ENCODE measurements around the gene YIF1B. TPM values are rescaled to one million over a fixed set of nuclear protein-coding genes. Genes with fewer than 3 reads are reported as not detected.
A peak's percentile ranks its signal among the peaks of the same experiment; 100 is the strongest.

Gene YIF1B
- total and polyA plus RNA-seq, 2 donors (not counting 1 experiment from before 2014, with no cell fraction given), result 31.6 to 58.3 TPM

DNA sequence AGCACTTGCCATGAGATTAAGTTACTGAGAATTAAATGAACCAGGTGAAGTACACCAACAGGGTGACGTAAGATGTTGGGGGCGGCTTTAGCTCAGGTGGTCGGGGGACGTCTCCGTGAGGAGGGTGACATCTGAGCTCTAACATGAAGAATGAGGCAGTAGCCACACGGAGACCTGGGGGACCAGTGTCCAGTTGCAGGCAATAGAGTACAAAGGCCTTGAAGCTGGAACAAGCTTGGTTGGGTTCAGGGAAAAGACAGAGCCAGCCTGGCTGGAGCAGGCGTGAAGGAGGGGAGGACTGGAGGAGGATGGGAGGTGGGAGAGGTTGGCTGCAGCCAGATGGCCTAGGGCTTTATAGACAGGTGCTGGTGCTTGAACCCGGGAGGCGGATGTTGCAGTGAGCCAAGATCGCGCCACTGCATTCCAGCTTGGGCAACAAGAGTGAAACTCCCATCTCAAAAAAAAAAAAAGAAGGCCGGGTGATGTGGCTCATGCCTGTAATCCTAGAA lies 49.8 kb downstream of the YIF1B start:
- Mint-ChIP-seq H3K4me3 (no peak overlapping the region), H3K4me1 (peaks cover 42% of the 10 kb centered on the region), H3K9me3 (ENCODE audit: insufficient read depth) (no peaks in the 10 kb centered on the region), H3K27ac (peak overlapping the region; percentile 96), H3K27me3 (no peaks in the 10 kb centered on the region)
- ATAC-seq (ENCODE audit: low read depth) (no peak), DNase-seq (no peak)
- WGBS (ENCODE audit: insufficient coverage), result 98% methylated on average over 9 of the region's 12 CpGs
- Histone ChIP-seq H4K20me1 (ENCODE audit: control insufficient read depth, insufficient read depth, low read length, poor library complexity, severe bottlenecking) (peaks cover 12% of the 10 kb centered on the region), H3K27me3 (replicated peaks in 1 of 4; ENCODE audit: control extremely low read depth in 1 of 4, control insufficient read depth in 3 of 4, insufficient read depth in 4 of 4, low read length in 3 of 4) (no peaks in the 10 kb centered on the region), H3K4me2 (replicated peaks; ENCODE audit: low read depth, low read length, poor library complexity, severe bottlenecking) (peak overlapping the region; percentile 87), H3K4me3 (ENCODE audit: control extremely low read depth in 1 of 5, extremely low read depth in 1 of 5, insufficient read depth in 1 of 5, low read depth in 2 of 5, low read length in 4 of 5) (peak overlapping the region in 1 of 5 experiments; percentile 67), H3K9ac (ENCODE audit: low read length) (no peak overlapping the region), H3K36me3 (replicated peaks in 1 of 2; ENCODE audit: control extremely low read depth in 1 of 2, control insufficient read depth in 1 of 2, extremely low read depth in 1 of 2, insufficient read depth in 2 of 2, low read length in 1 of 2) (no peaks in the 10 kb centered on the region), H3K4me1 (ENCODE audit: control insufficient read depth in 2 of 2, insufficient read depth in 2 of 2, low read length in 2 of 2) (peaks cover 20 to 26% of the 10 kb centered on the region in 2 donors), H3K9me3 (ENCODE audit: control extremely low read depth in 1 of 3, control insufficient read depth in 2 of 3, insufficient read depth in 1 of 3, low read length in 2 of 3) (no peaks in the 10 kb centered on the region), H2AFZ (ENCODE audit: insufficient read depth, low read depth, low read length, poor library complexity, severe bottlenecking) (no peak overlapping the region), H3K79me2 (ENCODE audit: control insufficient read depth, insufficient read depth, low read length) (peaks cover 58% of the 10 kb centered on the region), H3K27ac (ENCODE audit: low read length in 2 of 2) (peak overlapping the region; percentile 83 to 98)
- CTCF ChIA-PET, result interaction anchor here (0.6 to 3.2 kb wide), 9 partner anchors 10 to 363 kb away, joined by 3 to 23 read pairs (median 5); partner anchors contain the start of genes CATSPERG, FAM98C and PSMD8
- POLR2A ChIA-PET, result interaction anchor here (0.6 to 2.5 kb wide), 3 partner anchors 11 to 96 kb away, joined by 3 to 13 read pairs (median 4); partner anchors contain the start of gene PPP1R14A
- intact Hi-C loops (cut with micrococcal nuclease), result no loop called here
- TF ChIP-seq EZH2 (IDR thresholded peaks at IDR 0.05; ENCODE audit: borderline replicate concordance, insufficient read depth, low read depth, low read length, poor library complexity, severe bottlenecking), result no peak
- TF ChIP-seq, protein P1, sequence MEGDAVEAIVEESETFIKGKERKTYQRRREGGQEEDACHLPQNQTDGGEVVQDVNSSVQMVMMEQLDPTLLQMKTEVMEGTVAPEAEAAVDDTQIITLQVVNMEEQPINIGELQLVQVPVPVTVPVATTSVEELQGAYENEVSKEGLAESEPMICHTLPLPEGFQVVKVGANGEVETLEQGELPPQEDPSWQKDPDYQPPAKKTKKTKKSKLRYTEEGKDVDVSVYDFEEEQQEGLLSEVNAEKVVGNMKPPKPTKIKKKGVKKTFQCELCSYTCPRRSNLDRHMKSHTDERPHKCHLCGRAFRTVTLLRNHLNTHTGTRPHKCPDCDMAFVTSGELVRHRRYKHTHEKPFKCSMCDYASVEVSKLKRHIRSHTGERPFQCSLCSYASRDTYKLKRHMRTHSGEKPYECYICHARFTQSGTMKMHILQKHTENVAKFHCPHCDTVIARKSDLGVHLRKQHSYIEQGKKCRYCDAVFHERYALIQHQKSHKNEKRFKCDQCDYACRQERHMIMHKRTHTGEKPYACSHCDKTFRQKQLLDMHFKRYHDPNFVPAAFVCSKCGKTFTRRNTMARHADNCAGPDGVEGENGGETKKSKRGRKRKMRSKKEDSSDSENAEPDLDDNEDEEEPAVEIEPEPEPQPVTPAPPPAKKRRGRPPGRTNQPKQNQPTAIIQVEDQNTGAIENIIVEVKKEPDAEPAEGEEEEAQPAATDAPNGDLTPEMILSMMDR (IDR thresholded peaks at IDR 0.05), result no peak

DNA sequence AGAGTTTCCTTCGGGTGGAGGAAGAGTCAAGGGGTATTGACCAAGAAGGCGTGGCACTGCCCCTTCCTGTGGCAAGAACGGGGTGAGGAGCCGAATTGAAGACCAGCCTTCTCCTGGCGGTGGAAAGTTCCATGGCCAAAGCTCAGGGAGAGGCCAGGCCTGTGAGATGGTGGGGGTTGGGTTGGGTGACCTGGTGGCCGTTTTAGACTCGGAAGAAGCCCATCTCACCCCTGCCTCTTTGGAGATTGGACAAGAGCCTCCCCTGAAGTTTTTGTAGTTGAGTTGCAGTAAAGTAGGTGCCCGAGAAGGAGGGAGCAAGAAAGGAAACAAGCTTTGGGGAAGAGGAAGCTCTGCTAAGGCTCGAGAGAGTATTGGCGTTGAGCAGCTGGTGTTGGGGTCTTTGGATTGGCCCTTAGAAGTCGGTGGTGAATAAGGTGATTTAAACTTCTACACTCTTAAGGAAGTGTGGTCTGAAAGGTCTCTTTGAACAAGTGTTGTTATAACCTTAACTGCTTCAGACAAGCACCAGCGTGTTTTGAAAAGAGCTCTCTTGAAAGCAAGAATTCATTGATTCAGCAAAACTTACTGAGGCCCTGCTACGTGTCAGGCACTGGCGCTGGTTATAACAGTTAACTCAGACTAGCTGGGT lies 50.4 kb downstream of the YIF1B start:
- no peaks in the 10 kb centered on the region for H3K36me3 ChIP-seq (replicated peaks in 1 of 2; ENCODE audit: control extremely low read depth in 1 of 2, control insufficient read depth in 1 of 2, extremely low read depth in 1 of 2, insufficient read depth in 2 of 2, low read length in 1 of 2)
- Mint-ChIP-seq H3K4me3 (peak overlapping the region; percentile 98), H3K27me3 (no peaks in the 10 kb centered on the region), H3K27ac (peak overlapping the region; percentile 96), H3K9me3 (ENCODE audit: insufficient read depth) (no peaks in the 10 kb centered on the region), H3K4me1 (peaks cover 41% of the 10 kb centered on the region)
- peak overlapping the region; percentile 87 for H3K4me2 ChIP-seq (replicated peaks; ENCODE audit: low read depth, low read length, poor library complexity, severe bottlenecking)
- ChIA-PET POLR2A (interaction anchor here (0.6 to 2.5 kb wide), 4 partner anchors 10 to 53 kb away, joined by 9 to 13 read pairs (median 10); partner anchors contain the start of gene PPP1R14A), CTCF (interaction anchor here (0.6 to 3.2 kb wide), 10 partner anchors 10 to 362 kb away, joined by 3 to 23 read pairs (median 5); partner anchors contain the start of genes CATSPERG and PSMD8)
- peak overlapping the region; percentile 19 to 87 (median 70) for H3K4me3 ChIP-seq (ENCODE audit: control extremely low read depth in 1 of 5, extremely low read depth in 1 of 5, insufficient read depth in 1 of 5, low read depth in 2 of 5, low read length in 4 of 5)
- peaks cover 6% of the 10 kb centered on the region for H4K20me1 ChIP-seq (ENCODE audit: control insufficient read depth, insufficient read depth, low read length, poor library complexity, severe bottlenecking)
- peak overlapping the region; percentile 84 for H2AFZ ChIP-seq (ENCODE audit: insufficient read depth, low read depth, low read length, poor library complexity, severe bottlenecking)
- 12% methylated on average over 12 of the region's 14 CpGs for WGBS (ENCODE audit: insufficient coverage)
- ATAC-seq (ENCODE audit: low read depth) (no peak), DNase-seq (peak; percentile 66)
- peak overlapping the region; percentile 84 for H3K9ac ChIP-seq (ENCODE audit: low read length)
- peaks cover 51% of the 10 kb centered on the region for H3K79me2 ChIP-seq (ENCODE audit: control insufficient read depth, insufficient read depth, low read length)
- no peaks in the 10 kb centered on the region for H3K27me3 ChIP-seq (replicated peaks in 1 of 4; ENCODE audit: control extremely low read depth in 1 of 4, control insufficient read depth in 3 of 4, insufficient read depth in 4 of 4, low read length in 3 of 4)
- intact Hi-C loops (cut with micrococcal nuclease), result no loop called here
- H3K4me1 ChIP-seq (ENCODE audit: control insufficient read depth in 2 of 2, insufficient read depth in 2 of 2, low read length in 2 of 2), result peaks cover 20 to 26% of the 10 kb centered on the region in 2 donors
- H3K9me3 ChIP-seq (ENCODE audit: control extremely low read depth in 1 of 3, control insufficient read depth in 2 of 3, insufficient read depth in 1 of 3, low read length in 2 of 3), result no peaks in the 10 kb centered on the region
- H3K27ac ChIP-seq (ENCODE audit: low read length in 2 of 2), result peak overlapping the region; percentile 83 to 98
- no peak for TF ChIP-seq EZH2 (IDR thresholded peaks at IDR 0.05; ENCODE audit: borderline replicate concordance, insufficient read depth, low read depth, low read length, poor library complexity, severe bottlenecking)
- TF ChIP-seq, protein P1 (IDR thresholded peaks at IDR 0.05), result no peak

All from B cell (primary cell).